Stomach smooth muscle (tissue), 2 donors: ENCODE results near the gene G3BP1.
"Not testable (repeated sequence)": the region's sequence is repeated elsewhere in the genome, so short reads cannot be mapped to it uniquely, and the experiment has no call there.

Experiments
- H3K27ac ChIP-seq: one replicate; pipeline ENCODE4 v1.7.0; 2013; ENCODE audit warnings: mild to moderate bottlenecking, low read length, inconsistent platforms
- H3K27me3 ChIP-seq, 2 donors: one replicate each; pipeline ENCODE4 v1.7.0; 2013; ENCODE audit warnings: low read length in 2 of 2; ENCODE audit not compliant: insufficient read depth in 2 of 2, control insufficient read depth in 1 of 2
- H3K36me3 ChIP-seq, 2 donors: one replicate each; pipeline ENCODE4 v1.7.0; 2013; ENCODE audit warnings: low read length in 2 of 2; ENCODE audit not compliant: control insufficient read depth in 2 of 2, insufficient read depth in 2 of 2
- H3K4me1 ChIP-seq: one replicate; pipeline ENCODE4 v1.7.0; 2013; ENCODE audit warnings: low read length; ENCODE audit not compliant: control insufficient read depth, insufficient read depth
- H3K4me3 ChIP-seq, 2 donors: one replicate each; pipeline ENCODE4 v1.7.0; 2013; ENCODE audit warnings: low read length in 2 of 2
- H3K9ac ChIP-seq, 2 donors: one replicate each; pipeline ENCODE4 v1.7.0; 2013; ENCODE audit warnings: low read length in 2 of 2, mild to moderate bottlenecking in 1 of 2
- H3K9me3 ChIP-seq, 2 donors: one replicate each; pipeline ENCODE4 v1.7.0; 2013; ENCODE audit warnings: low read length in 2 of 2; ENCODE audit not compliant: control insufficient read depth in 2 of 2
- donor health status: healthy.
- donor health status: Pancreatic carcinoma.

Gene G3BP1

GRCh38 chr5:151815051-151815450 is 43.3 kb downstream of the G3BP1 start:
- no peak overlapping the region for H3K9ac ChIP-seq
- no peaks in the 10 kb centered on the region for H3K27me3 ChIP-seq
- H3K27ac ChIP-seq = no peak overlapping the region
- H3K36me3 ChIP-seq = peaks cover 5 to 10% of the 10 kb centered on the region in 2 donors
- H3K9me3 ChIP-seq = no peaks in the 10 kb centered on the region
- no peak overlapping the region for H3K4me3 ChIP-seq
- no peaks in the 10 kb centered on the region for H3K4me1 ChIP-seq

GRCh38 chr5:151819830-151820229 is 48.1 kb downstream of the G3BP1 start:
- Histone ChIP-seq H3K36me3 (peaks cover 0 to 4% of the 10 kb centered on the region in 2 donors), H3K27me3 (no peaks in the 10 kb centered on the region), H3K9me3 (no peaks in the 10 kb centered on the region), H3K9ac (no peak overlapping the region), H3K27ac (no peak overlapping the region), H3K4me1 (no peaks in the 10 kb centered on the region), H3K4me3 (no peak overlapping the region)

GRCh38 chr5:151820271-151820670 is 48.5 kb downstream of the G3BP1 start:
- Histone ChIP-seq H3K36me3 (peaks cover 0 to 4% of the 10 kb centered on the region in 2 donors), H3K4me1 (no peaks in the 10 kb centered on the region), H3K4me3 (no peak overlapping the region), H3K9me3 (no peaks in the 10 kb centered on the region), H3K9ac (no peak overlapping the region), H3K27me3 (no peaks in the 10 kb centered on the region), H3K27ac (no peak overlapping the region)

GRCh38 chr5:151820903-151821302 is 49.1 kb downstream of the G3BP1 start:
- no peak overlapping the region for H3K27ac ChIP-seq
- H3K9ac ChIP-seq = no peak overlapping the region
- peaks cover 0 to 4% of the 10 kb centered on the region in 2 donors for H3K36me3 ChIP-seq
- H3K4me1 ChIP-seq = no peaks in the 10 kb centered on the region
- no peak overlapping the region for H3K4me3 ChIP-seq
- no peaks in the 10 kb centered on the region for H3K9me3 ChIP-seq
- no peaks in the 10 kb centered on the region for H3K27me3 ChIP-seq

GRCh38 chr5:151822141-151822540 is 50.4 kb downstream of the G3BP1 start:
- no peaks in the 10 kb centered on the region for H3K27me3 ChIP-seq
- no peak overlapping the region for H3K4me3 ChIP-seq
- no peak overlapping the region for H3K27ac ChIP-seq
- H3K9me3 ChIP-seq = no peaks in the 10 kb centered on the region
- no peak overlapping the region for H3K9ac ChIP-seq
- no peaks in the 10 kb centered on the region for H3K4me1 ChIP-seq
- H3K36me3 ChIP-seq = no peaks in the 10 kb centered on the region

- no peaks in the 10 kb centered on the region for H3K36me3 ChIP-seq
Measured at GRCh38 chr5:151825445-151825844, 53.7 kb downstream of the G3BP1 start.

GRCh38 chr5:151829370-151829769 is 57.6 kb downstream of the G3BP1 start:
- Histone ChIP-seq H3K27me3 (no peaks in the 10 kb centered on the region), H3K4me1 (no peaks in the 10 kb centered on the region), H3K36me3 (no peaks in the 10 kb centered on the region), H3K4me3 (no peak overlapping the region), H3K9me3 (no peaks in the 10 kb centered on the region), H3K9ac (no peak overlapping the region), H3K27ac (no peak overlapping the region)

More at GRCh38 chr5:151825445-151825844, 53.7 kb downstream of the G3BP1 start:
- Histone ChIP-seq H3K9me3 (no peaks in the 10 kb centered on the region), H3K4me3 (no peak overlapping the region), H3K27me3 (no peaks in the 10 kb centered on the region), H3K4me1 (no peaks in the 10 kb centered on the region), H3K9ac (no peak overlapping the region), H3K27ac (no peak overlapping the region)

GRCh38 chr5:151832843-151833242 is 61.1 kb downstream of the G3BP1 start:
- not testable (repeated sequence) for H3K9me3 ChIP-seq, H3K27ac ChIP-seq, H3K36me3 ChIP-seq, H3K4me1 ChIP-seq, H3K27me3 ChIP-seq, H3K4me3 ChIP-seq, H3K9ac ChIP-seq

GRCh38 chr5:151846765-151847164 is 75.0 kb downstream of the G3BP1 start:
- H3K4me1 ChIP-seq = no peaks in the 10 kb centered on the region
- no peak overlapping the region for H3K4me3 ChIP-seq
- no peaks in the 10 kb centered on the region for H3K9me3 ChIP-seq
- no peak overlapping the region for H3K9ac ChIP-seq
- H3K27ac ChIP-seq = no peak overlapping the region
- H3K27me3 ChIP-seq = no peaks in the 10 kb centered on the region
- no peaks in the 10 kb centered on the region for H3K36me3 ChIP-seq

- Histone ChIP-seq H3K9me3 (no peaks in the 10 kb centered on the region), H3K9ac (no peak overlapping the region), H3K4me1 (no peaks in the 10 kb centered on the region), H3K27me3 (no peaks in the 10 kb centered on the region), H3K36me3 (no peaks in the 10 kb centered on the region), H3K4me3 (no peak overlapping the region), H3K27ac (no peak overlapping the region)
Measured at GRCh38 chr5:151847871-151848270, 76.1 kb downstream of the G3BP1 start.

- Histone ChIP-seq H3K4me3 (no peak overlapping the region), H3K4me1 (no peaks in the 10 kb centered on the region), H3K9ac (no peak overlapping the region), H3K27ac (no peak overlapping the region), H3K27me3 (no peaks in the 10 kb centered on the region), H3K9me3 (no peaks in the 10 kb centered on the region), H3K36me3 (no peaks in the 10 kb centered on the region)
Measured at GRCh38 chr5:151855701-151856100, 83.9 kb downstream of the G3BP1 start.
